Measurements from ENCODE around the gene ACY1.

The ACY1 gene

DNA sequence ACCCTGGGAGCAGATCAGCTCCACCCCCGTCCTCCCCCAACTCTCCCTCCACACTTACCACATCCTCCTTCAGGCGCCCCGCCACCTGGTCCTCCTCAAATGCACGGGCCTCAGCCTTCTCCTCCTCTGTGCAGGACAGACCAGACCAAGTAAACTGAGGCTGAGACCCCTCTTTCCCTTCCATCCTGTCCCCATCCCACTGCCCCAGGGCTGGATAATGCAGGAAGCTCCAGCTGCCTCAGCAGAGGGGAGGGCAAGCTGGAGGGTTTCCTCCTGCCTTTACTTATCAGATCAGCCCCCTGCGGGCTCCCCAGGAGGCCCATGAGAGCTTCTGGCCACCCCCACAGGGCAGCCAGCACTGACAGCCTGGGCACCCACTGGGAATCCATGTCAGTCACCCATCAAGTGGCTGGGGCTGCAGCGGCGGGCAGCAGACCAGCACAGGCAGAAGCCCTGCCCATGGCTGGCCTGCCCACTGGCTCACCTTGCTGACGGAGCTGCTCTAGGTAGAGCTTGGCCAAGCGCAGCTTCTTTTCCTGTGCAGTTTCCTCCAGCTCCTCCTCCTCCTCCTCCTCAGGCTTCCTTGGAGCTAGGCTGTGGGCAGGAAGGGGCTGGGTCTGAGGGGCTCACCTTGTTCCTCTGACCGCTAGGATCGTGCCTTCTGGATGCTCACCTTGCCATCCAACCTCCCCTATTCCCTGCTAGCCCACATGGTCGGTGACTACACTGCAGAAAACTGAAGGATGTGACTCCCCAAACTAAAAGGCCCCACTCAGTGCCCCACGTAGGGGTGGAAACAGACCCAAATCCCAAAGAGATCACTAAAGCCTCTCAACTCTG lies 45.5 kb upstream of the ACY1 start:
- H3K79me1 ChIP-seq (ENCODE audit: low read length): peaks cover 22% of the 10 kb centered on the region
- H3K36me3 ChIP-seq (ENCODE audit: control insufficient read depth, insufficient read depth, low read length): peaks cover 25% of the 10 kb centered on the region
- no peak overlapping the region for H3K4me2 ChIP-seq (ENCODE audit: low read length)
- H2BK5ac ChIP-seq (ENCODE audit: low read length): no peak overlapping the region
- no peak overlapping the region for H4K8ac ChIP-seq (ENCODE audit: low read depth, low read length)
- H3K4me3 ChIP-seq (ENCODE audit: low read length): no peak overlapping the region
- no peak overlapping the region for H2AK5ac ChIP-seq (ENCODE audit: low read length)
- no peak for DNase-seq
- H3K4me1 ChIP-seq (ENCODE audit: control insufficient read depth, low read depth, low read length): peaks cover 4% of the 10 kb centered on the region
- no peak overlapping the region for H3K27ac ChIP-seq (ENCODE audit: low read depth, low read length)
- H3K18ac ChIP-seq (ENCODE audit: low read length): no peak overlapping the region
- no peak overlapping the region for H2BK120ac ChIP-seq (ENCODE audit: low read depth, low read length)
- H3K9ac ChIP-seq (ENCODE audit: low read length): no peak overlapping the region
- peaks cover 27% of the 10 kb centered on the region for H3K79me2 ChIP-seq (ENCODE audit: control insufficient read depth, insufficient read depth, low read length)
- H3K27me3 ChIP-seq (ENCODE audit: insufficient read depth, low read length, poor library complexity): no peaks in the 10 kb centered on the region
- no peak overlapping the region for H3K56ac ChIP-seq (ENCODE audit: low read length)
- no CpG with 5 or more reads among the region's 13 CpGs for WGBS (ENCODE audit: extremely low coverage, insufficient coverage, low lambda C conversion rate)
- H3K23ac ChIP-seq (ENCODE audit: low read length): no peak overlapping the region
- no peak overlapping the region for H2BK15ac ChIP-seq (replicated peaks; ENCODE audit: low read depth)
- no peak overlapping the region for H3K4ac ChIP-seq (ENCODE audit: low read depth, low read length)
- no peak overlapping the region for H4K5ac ChIP-seq (ENCODE audit: low read length)

DNA sequence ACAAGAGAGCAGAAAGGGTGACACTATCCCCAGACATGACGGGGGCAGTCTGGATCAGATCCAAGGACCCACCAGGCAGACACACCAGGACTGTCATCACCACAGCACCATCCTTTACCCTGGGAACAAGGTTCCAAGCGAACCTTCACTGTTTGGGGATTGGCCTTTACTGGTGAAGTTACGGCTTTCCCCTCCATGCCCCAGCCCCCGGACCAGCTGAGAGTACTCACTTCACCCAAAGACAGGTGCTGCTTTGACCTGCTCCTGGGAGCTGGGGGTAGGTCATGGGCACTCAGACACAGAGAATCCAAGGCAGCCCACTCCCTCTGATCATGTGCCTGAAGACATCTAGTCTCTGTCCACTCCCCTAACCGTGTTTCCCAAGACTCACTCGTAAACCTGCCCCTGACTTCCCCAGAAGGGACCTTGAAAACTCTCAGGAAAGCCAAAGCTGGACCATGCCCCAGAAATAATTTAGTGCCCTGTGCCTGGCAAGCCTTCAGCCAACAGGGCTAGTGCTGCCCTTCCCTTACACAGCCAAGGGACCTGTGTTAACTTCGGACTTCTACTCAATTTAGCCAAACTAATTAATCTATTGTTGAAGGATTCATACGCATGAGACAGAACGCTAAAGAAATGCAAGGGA lies 44.4 kb upstream of the ACY1 start:
- no peak overlapping the region for H3K27ac ChIP-seq (ENCODE audit: low read depth, low read length)
- H3K56ac ChIP-seq (ENCODE audit: low read length): peak overlapping the region; percentile 31
- no peak overlapping the region for H2BK5ac ChIP-seq (ENCODE audit: low read length)
- peak overlapping the region; percentile 47 for H3K9ac ChIP-seq (ENCODE audit: low read length)
- no peak overlapping the region for H2BK15ac ChIP-seq (replicated peaks; ENCODE audit: low read depth)
- H3K36me3 ChIP-seq (ENCODE audit: control insufficient read depth, insufficient read depth, low read length): peaks cover 22% of the 10 kb centered on the region
- peaks cover 27% of the 10 kb centered on the region for H3K79me2 ChIP-seq (ENCODE audit: control insufficient read depth, insufficient read depth, low read length)
- no peak overlapping the region for H3K4me2 ChIP-seq (ENCODE audit: low read length)
- no peak overlapping the region for H2AK5ac ChIP-seq (ENCODE audit: low read length)
- H3K4me3 ChIP-seq (ENCODE audit: low read length): no peak overlapping the region
- no peak for DNase-seq
- H3K27me3 ChIP-seq (ENCODE audit: insufficient read depth, low read length, poor library complexity): no peaks in the 10 kb centered on the region
- H3K4ac ChIP-seq (ENCODE audit: low read depth, low read length): no peak overlapping the region
- no CpG with 5 or more reads among the region's 9 CpGs for WGBS (ENCODE audit: extremely low coverage, insufficient coverage, low lambda C conversion rate)
- peak overlapping the region; percentile 59 for H3K23ac ChIP-seq (ENCODE audit: low read length)
- H3K4me1 ChIP-seq (ENCODE audit: control insufficient read depth, low read depth, low read length): peaks cover 4% of the 10 kb centered on the region
- peaks cover 22% of the 10 kb centered on the region for H3K79me1 ChIP-seq (ENCODE audit: low read length)
- no peak overlapping the region for H4K8ac ChIP-seq (ENCODE audit: low read depth, low read length)
- H3K18ac ChIP-seq (ENCODE audit: low read length): no peak overlapping the region
- no peak overlapping the region for H2BK120ac ChIP-seq (ENCODE audit: low read depth, low read length)
- no peak overlapping the region for H4K5ac ChIP-seq (ENCODE audit: low read length)

GRCh38 chr3:51940648-51941462 lies 42.5 kb upstream of the ACY1 start:
- no peak overlapping the region for H2BK5ac ChIP-seq (ENCODE audit: low read length)
- H4K5ac ChIP-seq (ENCODE audit: low read length): no peak overlapping the region
- peak overlapping the region; percentile 82 for H3K4me3 ChIP-seq (ENCODE audit: low read length)
- H2BK15ac ChIP-seq (replicated peaks; ENCODE audit: low read depth): no peak overlapping the region
- H3K9ac ChIP-seq (ENCODE audit: low read length): peak overlapping the region; percentile 68
- peak overlapping the region; percentile 65 for H3K4me2 ChIP-seq (ENCODE audit: low read length)
- peak; percentile 12 for DNase-seq
- no peak overlapping the region for H4K8ac ChIP-seq (ENCODE audit: low read depth, low read length)
- peaks cover 20% of the 10 kb centered on the region for H3K79me1 ChIP-seq (ENCODE audit: low read length)
- 100% methylated on average over 1 of the region's 13 CpGs for WGBS (ENCODE audit: extremely low coverage, insufficient coverage, low lambda C conversion rate)
- peak overlapping the region; percentile 91 for H3K56ac ChIP-seq (ENCODE audit: low read length)
- no peak overlapping the region for H2BK120ac ChIP-seq (ENCODE audit: low read depth, low read length)
- no peak overlapping the region for H2AK5ac ChIP-seq (ENCODE audit: low read length)
- H3K27me3 ChIP-seq (ENCODE audit: insufficient read depth, low read length, poor library complexity): no peaks in the 10 kb centered on the region
- H3K4me1 ChIP-seq (ENCODE audit: control insufficient read depth, low read depth, low read length): peaks cover 4% of the 10 kb centered on the region
- no peak overlapping the region for H3K18ac ChIP-seq (ENCODE audit: low read length)
- H3K27ac ChIP-seq (ENCODE audit: low read depth, low read length): no peak overlapping the region
- peak overlapping the region; percentile 67 for H3K23ac ChIP-seq (ENCODE audit: low read length)
- H3K36me3 ChIP-seq (ENCODE audit: control insufficient read depth, insufficient read depth, low read length): peaks cover 10% of the 10 kb centered on the region
- H3K4ac ChIP-seq (ENCODE audit: low read depth, low read length): no peak overlapping the region
- H3K79me2 ChIP-seq (ENCODE audit: control insufficient read depth, insufficient read depth, low read length): peaks cover 27% of the 10 kb centered on the region

- peaks cover 6% of the 10 kb centered on the region for H3K36me3 ChIP-seq (ENCODE audit: control insufficient read depth, insufficient read depth, low read length)
- peak overlapping the region; percentile 82 for H3K4me3 ChIP-seq (ENCODE audit: low read length)
- H3K56ac ChIP-seq (ENCODE audit: low read length): peak overlapping the region; percentile 91
- no CpG with 5 or more reads among the region's 20 CpGs for WGBS (ENCODE audit: extremely low coverage, insufficient coverage, low lambda C conversion rate)
- H3K4me2 ChIP-seq (ENCODE audit: low read length): peak overlapping the region; percentile 65
- H3K9ac ChIP-seq (ENCODE audit: low read length): peak overlapping the region; percentile 68
- H3K79me1 ChIP-seq (ENCODE audit: low read length): peaks cover 20% of the 10 kb centered on the region
- no peak overlapping the region for H2BK5ac ChIP-seq (ENCODE audit: low read length)
- H3K18ac ChIP-seq (ENCODE audit: low read length): no peak overlapping the region
- no peak overlapping the region for H2AK5ac ChIP-seq (ENCODE audit: low read length)
- no peak overlapping the region for H4K5ac ChIP-seq (ENCODE audit: low read length)
- H2BK120ac ChIP-seq (ENCODE audit: low read depth, low read length): no peak overlapping the region
- peaks cover 27% of the 10 kb centered on the region for H3K79me2 ChIP-seq (ENCODE audit: control insufficient read depth, insufficient read depth, low read length)
- no peak overlapping the region for H3K27ac ChIP-seq (ENCODE audit: low read depth, low read length)
- no peak overlapping the region for H2BK15ac ChIP-seq (replicated peaks; ENCODE audit: low read depth)
- peaks cover 4% of the 10 kb centered on the region for H3K4me1 ChIP-seq (ENCODE audit: control insufficient read depth, low read depth, low read length)
- H3K27me3 ChIP-seq (ENCODE audit: insufficient read depth, low read length, poor library complexity): no peaks in the 10 kb centered on the region
- no peak overlapping the region for H3K4ac ChIP-seq (ENCODE audit: low read depth, low read length)
- no peak for DNase-seq
- no peak overlapping the region for H3K23ac ChIP-seq (ENCODE audit: low read length)
- H4K8ac ChIP-seq (ENCODE audit: low read depth, low read length): no peak overlapping the region
These were observed 41.9 kb upstream of the ACY1 start for GRCh38 chr3:51941463-51941797.

GRCh38 chr3:51941798-51942602 lies 41.3 kb upstream of the ACY1 start, which contains the start of the genes PARP3 and RRP9:
TSS of gene PARP3 (plus strand) at chr3:51942363. CDS start at chr3:51943356, 993 bp downstream.
TSS of gene RRP9 (minus strand) at chr3:51941904. CDS start at chr3:51941867, 37 bp downstream.
- peak within 1 kb of the TSS; percentile 82 for H3K4me3 ChIP-seq (ENCODE audit: low read length)
- H2AK5ac ChIP-seq (ENCODE audit: low read length): peak within 1 kb of the TSS; percentile 88
- peak within 1 kb of the TSS; percentile 65 for H4K8ac ChIP-seq (ENCODE audit: low read depth, low read length)
- peak within 1 kb of the TSS; percentile 65 for H3K4me2 ChIP-seq (ENCODE audit: low read length)
- H3K23ac ChIP-seq (ENCODE audit: low read length): peak within 1 kb of the TSS; percentile 67
- peak within 1 kb of the TSS; percentile 94 for H3K56ac ChIP-seq (ENCODE audit: low read length)
- no peaks in the 10 kb centered on the region for H3K27me3 ChIP-seq (ENCODE audit: insufficient read depth, low read length, poor library complexity)
- H3K79me1 ChIP-seq (ENCODE audit: low read length): peaks cover 20% of the 10 kb centered on the region
- H2BK15ac ChIP-seq (replicated peaks; ENCODE audit: low read depth): no peak within 1 kb of the TSS
- H3K27ac ChIP-seq (ENCODE audit: low read depth, low read length): no peak within 1 kb of the TSS
- peaks cover 4% of the 10 kb centered on the region for H3K36me3 ChIP-seq (ENCODE audit: control insufficient read depth, insufficient read depth, low read length)
- H2BK120ac ChIP-seq (ENCODE audit: low read depth, low read length): no peak within 1 kb of the TSS
- H3K4ac ChIP-seq (ENCODE audit: low read depth, low read length): peak within 1 kb of the TSS; percentile 39
- no peak within 1 kb of the TSS for H4K5ac ChIP-seq (ENCODE audit: low read length)
- H3K18ac ChIP-seq (ENCODE audit: low read length): peak within 1 kb of the TSS; percentile 34
- peak within 1 kb of the TSS; percentile 54 for H2BK5ac ChIP-seq (ENCODE audit: low read length)
- H3K9ac ChIP-seq (ENCODE audit: low read length): peak within 1 kb of the TSS; percentile 78
- peak; percentile 100 for DNase-seq
- no CpG with 5 or more reads among the region's 67 CpGs for WGBS (ENCODE audit: extremely low coverage, insufficient coverage, low lambda C conversion rate)
- H3K79me2 ChIP-seq (ENCODE audit: control insufficient read depth, insufficient read depth, low read length): peaks cover 27% of the 10 kb centered on the region
- H3K4me1 ChIP-seq (ENCODE audit: control insufficient read depth, low read depth, low read length): peaks cover 4% of the 10 kb centered on the region

Data from mesendoderm (in vitro differentiated cells).